Measurements from ENCODE around the gene HSPA12A.

DNA sequence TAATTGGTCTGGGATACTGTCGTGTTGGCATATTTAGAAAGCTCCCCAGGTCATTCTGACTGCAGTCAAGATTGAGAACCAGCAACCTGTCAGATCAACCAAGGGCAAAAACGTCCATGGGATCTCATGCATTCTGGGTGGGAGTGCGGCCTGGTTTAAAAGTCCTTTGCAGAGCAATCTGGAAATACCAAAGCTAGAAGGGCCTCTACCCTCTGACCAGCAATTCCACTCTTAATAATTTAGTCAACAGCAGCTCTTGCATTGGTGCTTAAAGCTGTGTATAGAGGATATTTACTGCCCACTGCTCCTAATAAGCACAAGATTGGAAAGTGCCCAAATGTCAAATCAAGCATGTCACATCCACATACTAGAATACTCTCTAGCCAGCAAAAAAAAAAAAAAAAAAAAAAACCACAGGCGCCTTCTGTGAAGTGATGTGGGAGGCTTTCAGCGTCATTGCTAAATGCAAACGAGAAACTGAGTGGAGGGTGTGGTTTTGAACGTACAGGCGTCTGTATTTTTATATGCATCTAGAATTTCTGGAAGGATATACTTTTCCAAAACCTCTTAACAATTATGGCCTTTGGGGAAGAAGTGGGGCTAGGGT lies 44.8 kb upstream of the HSPA12A start:
- TF ChIP-seq, protein P1, sequence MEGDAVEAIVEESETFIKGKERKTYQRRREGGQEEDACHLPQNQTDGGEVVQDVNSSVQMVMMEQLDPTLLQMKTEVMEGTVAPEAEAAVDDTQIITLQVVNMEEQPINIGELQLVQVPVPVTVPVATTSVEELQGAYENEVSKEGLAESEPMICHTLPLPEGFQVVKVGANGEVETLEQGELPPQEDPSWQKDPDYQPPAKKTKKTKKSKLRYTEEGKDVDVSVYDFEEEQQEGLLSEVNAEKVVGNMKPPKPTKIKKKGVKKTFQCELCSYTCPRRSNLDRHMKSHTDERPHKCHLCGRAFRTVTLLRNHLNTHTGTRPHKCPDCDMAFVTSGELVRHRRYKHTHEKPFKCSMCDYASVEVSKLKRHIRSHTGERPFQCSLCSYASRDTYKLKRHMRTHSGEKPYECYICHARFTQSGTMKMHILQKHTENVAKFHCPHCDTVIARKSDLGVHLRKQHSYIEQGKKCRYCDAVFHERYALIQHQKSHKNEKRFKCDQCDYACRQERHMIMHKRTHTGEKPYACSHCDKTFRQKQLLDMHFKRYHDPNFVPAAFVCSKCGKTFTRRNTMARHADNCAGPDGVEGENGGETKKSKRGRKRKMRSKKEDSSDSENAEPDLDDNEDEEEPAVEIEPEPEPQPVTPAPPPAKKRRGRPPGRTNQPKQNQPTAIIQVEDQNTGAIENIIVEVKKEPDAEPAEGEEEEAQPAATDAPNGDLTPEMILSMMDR (optimal IDR thresholded peaks at IDR 0.05 in 1 of 3, IDR thresholded peaks at IDR 0.05 in 1 of 3, conservative IDR thresholded peaks at IDR 0.05 in 1 of 3; ENCODE audit: extremely low read depth in 1 of 3, insufficient read depth in 2 of 3, low read length in 3 of 3) = no peak
- TF ChIP-seq EZH2 (IDR thresholded peaks at IDR 0.05; ENCODE audit: low read length) = no peak

All from keratinocyte (primary cell).